Islet precursor cell (in vitro differentiated cells): ENCODE data around the gene CLTCL1.
A peak's percentile ranks its signal among the peaks of the same experiment; 100 is the strongest.

Experiments
- DNase-seq: peaks from one replicate; pipeline ENCODE4 v3.0.0-alpha.2; 2018

The CLTCL1 gene

GRCh38 chr22:19242699-19243098, 48.8 kb downstream of the CLTCL1 start:
- no peak for DNase-seq

- DNase-seq = peak; percentile 36
Measured at GRCh38 chr22:19241593-19241906, 50.0 kb downstream of the CLTCL1 start.

- peak; percentile 46 for DNase-seq
Measured at GRCh38 chr22:19240813-19241592, 50.5 kb downstream of the CLTCL1 start.

- no peak for DNase-seq
Measured at GRCh38 chr22:19239464-19239863, 52.1 kb downstream of the CLTCL1 start.

GRCh38 chr22:19238900-19239299, 52.6 kb downstream of the CLTCL1 start:
- no peak for DNase-seq

GRCh38 chr22:19235874-19236273, 55.6 kb downstream of the CLTCL1 start:
- DNase-seq = no peak

GRCh38 chr22:19234126-19234896, 57.2 kb downstream of the CLTCL1 start:
- no peak for DNase-seq

GRCh38 chr22:19233189-19233661, 58.3 kb downstream of the CLTCL1 start:
- DNase-seq = no peak

- DNase-seq = no peak
Measured at GRCh38 chr22:19232623-19233022, 58.9 kb downstream of the CLTCL1 start.

GRCh38 chr22:19231986-19232385, 59.5 kb downstream of the CLTCL1 start:
- DNase-seq = no peak

GRCh38 chr22:19229600-19229999, 61.9 kb downstream of the CLTCL1 start:
- DNase-seq = no peak

GRCh38 chr22:19228179-19228578, 63.3 kb downstream of the CLTCL1 start:
- DNase-seq = no peak

GRCh38 chr22:19226428-19226827, 65.1 kb downstream of the CLTCL1 start:
- DNase-seq = no peak

- DNase-seq = no peak
Measured at GRCh38 chr22:19225560-19225959, 66.0 kb downstream of the CLTCL1 start.

- no peak for DNase-seq
Measured at GRCh38 chr22:19224985-19225384, 66.5 kb downstream of the CLTCL1 start.

- DNase-seq = no peak
Measured at GRCh38 chr22:19224557-19224956, 67.0 kb downstream of the CLTCL1 start.

GRCh38 chr22:19223617-19224016, 67.9 kb downstream of the CLTCL1 start:
- DNase-seq = no peak

- DNase-seq = no peak
Measured at GRCh38 chr22:19223110-19223509, 68.4 kb downstream of the CLTCL1 start.

GRCh38 chr22:19222242-19223005, 69.1 kb downstream of the CLTCL1 start:
- DNase-seq = no peak

GRCh38 chr22:19220867-19221266, 70.7 kb downstream of the CLTCL1 start:
- DNase-seq = no peak

GRCh38 chr22:19218541-19219233, 72.8 kb downstream of the CLTCL1 start:
- DNase-seq = no peak

GRCh38 chr22:19216579-19216978, 74.9 kb downstream of the CLTCL1 start:
- DNase-seq = no peak

- DNase-seq = no peak
Measured at GRCh38 chr22:19215360-19215759, 76.2 kb downstream of the CLTCL1 start.
